HCEC 1CT (cell line): Measurements from ENCODE around the gene SEL1L.
"Not testable (repeated sequence)": the region's sequence is repeated elsewhere in the genome, so short reads cannot be mapped to it uniquely, and the experiment has no call there.

ENCODE experiments used
- DNase-seq: peaks from one replicate; pipeline ENCODE4 v3.0.0-alpha.2; 2017

The SEL1L gene

DNA sequence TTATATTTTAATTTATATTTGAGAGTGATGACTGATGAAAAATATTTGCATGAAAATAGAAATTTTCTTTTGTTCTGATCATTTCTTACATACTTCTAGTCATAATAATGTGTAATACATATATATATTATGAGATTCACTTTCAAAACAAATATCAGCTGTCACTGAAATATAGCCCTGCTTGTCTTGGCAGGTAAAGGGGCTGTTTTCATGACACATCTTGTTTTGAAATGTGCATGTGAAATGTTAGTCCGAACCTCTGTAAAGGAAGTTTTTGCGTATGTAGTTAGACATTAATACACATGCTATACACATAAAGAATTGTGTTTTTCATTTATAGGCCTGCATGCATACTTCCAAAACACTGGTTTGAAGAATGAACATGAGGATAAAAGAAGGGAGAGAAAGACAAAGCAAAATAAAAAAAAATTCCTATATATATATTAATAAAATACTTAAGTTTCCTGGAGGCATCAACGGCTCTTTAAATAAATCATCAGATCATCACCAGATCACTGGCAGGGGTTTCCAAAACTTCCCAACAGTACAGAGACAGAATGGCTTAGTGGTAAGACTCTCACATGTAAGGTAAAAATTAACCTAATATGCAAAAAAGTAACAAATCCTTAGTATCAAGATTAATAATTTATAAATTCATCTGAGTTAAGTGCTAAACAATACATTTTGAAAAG is 60.1 kb downstream of the SEL1L start:
- no peak for DNase-seq

DNA sequence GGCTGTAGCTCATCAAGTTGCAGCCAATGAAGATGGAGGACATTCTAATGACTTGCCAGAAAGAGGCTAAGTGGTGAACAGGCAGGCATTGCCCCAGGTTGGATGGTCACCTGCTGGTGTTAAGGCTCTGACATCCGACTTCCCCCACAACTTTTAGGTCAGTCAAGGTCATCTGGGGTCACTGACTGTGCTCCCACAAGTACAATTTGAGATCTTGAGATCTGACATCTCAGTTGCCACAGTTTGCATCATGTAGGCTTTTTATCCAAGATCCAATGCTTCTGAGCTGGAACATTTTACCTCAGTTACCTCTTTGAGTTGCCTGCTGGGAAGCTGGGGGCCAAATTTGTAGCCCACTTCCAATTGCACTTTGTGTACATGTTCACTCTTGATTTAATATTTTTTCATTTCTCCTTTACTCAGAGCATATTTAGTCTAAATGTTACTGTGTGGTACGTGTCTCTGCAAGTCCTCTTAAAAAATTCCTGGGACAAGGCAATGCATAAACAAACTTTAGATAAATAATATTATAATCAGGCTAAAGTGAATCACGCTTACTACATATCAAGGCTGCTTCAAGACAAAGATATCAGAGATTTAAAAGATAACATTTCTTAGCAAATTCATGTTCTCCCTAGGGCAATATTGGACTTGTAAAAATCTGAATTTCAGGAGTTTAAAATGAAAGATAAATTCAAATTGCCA is 61.4 kb downstream of the SEL1L start:
- no peak for DNase-seq

DNA sequence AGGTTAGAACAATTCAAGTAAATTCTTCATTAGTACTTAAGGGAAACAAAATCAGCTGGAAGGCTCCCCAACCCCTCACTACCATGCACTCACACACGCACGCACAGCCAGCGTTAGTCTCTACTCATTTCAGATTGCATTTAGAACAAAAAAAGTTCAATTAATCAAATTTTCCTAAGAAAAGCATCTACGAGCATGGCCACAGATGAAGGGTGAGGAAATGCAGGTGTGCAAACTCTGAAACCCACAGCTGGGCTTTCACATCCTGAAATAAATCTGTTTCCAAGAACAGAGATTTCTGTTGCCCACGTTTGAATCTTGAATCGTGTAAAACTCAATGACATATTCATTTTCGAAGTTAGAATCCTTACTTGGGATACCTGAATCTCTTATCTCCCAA is 62.6 kb downstream of the SEL1L start:
- DNase-seq: no peak

DNA sequence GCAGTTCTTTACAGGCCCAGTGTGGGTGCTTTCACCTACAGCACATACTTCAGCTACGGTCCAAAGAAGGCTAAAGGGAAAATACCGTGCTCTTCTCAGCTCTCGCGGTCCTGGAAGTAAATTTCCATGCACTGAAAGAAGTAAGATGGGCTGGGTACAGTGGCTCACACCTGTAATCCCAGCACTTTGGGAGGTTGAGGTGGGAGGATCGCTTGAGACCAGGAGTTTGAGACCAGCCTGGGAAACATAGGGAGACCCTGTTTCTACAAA is 63.2 kb downstream of the SEL1L start:
- DNase-seq: not testable (repeated sequence)

DNA sequence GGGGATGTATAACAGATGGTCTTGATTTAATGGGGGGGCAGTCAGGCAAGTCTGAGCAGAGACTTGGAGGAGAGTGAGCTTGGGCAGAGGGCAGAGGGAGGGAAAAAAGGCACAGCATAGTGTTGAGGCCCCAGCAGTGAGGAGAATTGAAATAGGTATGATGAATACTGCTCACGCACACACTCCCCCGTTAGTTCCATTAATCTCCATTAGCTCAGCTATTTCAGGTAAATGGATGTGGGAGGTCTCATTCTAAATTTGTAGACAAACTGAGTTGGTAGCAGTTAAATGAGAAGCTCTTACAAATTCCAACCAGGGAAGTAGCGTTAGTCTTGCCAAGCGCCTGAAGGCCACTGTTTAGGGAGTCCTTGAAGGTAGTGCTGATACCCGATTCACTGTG is 66.8 kb downstream of the SEL1L start:
- no peak for DNase-seq

DNA sequence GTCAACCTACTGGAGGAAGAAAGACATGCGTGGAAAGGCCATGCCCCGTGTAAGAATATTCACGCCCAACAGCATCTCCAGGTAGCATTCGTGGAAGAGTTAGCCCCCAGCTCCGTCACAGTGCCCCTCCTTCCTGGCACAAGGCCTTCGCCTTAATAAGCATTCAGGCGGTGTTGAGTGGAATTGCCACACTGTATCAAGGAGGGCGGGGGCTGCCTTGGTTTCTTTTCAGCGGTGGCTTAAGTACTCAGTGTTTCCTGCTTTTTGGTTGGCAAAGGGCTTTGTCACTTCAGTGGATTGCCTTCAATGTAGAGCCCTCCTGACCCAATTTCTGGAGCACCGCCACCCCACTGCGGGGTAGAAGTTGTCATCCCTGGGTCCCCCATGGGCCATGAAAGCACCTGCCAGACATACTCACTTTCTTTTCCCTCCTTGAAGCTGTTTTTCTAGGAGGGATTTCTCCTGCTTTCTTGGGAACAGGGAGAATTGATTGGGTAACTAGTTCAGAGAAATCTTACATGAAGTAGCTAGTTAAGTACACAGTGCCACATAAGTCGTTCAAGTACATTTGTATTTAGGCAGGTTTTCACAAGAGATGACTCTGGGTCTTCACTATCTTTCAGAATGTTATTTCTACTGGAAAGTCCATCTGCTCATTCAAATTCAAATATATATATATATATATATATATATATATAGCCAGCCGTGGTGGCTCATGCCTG is 68.0 kb downstream of the SEL1L start:
- DNase-seq: no peak

DNA sequence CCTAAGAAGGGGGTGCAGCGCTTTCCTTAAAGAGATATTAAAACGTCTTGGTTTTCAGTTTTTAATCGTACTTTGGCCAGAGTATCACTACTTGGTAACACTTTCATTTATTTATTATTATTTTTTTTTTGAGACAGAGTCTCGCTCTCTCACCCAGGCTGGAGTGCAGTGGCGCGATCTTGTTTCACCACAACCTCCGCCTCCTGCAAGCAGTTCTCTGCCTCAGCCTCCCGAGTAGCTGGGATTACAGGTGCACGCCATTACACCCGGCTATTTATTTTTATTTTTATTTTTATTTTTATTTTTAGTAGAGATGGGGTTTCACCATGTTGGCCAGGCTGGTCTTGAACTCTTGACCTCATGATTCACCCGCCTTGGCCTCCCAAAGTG is 68.7 kb downstream of the SEL1L start:
- DNase-seq: not testable (repeated sequence)

DNA sequence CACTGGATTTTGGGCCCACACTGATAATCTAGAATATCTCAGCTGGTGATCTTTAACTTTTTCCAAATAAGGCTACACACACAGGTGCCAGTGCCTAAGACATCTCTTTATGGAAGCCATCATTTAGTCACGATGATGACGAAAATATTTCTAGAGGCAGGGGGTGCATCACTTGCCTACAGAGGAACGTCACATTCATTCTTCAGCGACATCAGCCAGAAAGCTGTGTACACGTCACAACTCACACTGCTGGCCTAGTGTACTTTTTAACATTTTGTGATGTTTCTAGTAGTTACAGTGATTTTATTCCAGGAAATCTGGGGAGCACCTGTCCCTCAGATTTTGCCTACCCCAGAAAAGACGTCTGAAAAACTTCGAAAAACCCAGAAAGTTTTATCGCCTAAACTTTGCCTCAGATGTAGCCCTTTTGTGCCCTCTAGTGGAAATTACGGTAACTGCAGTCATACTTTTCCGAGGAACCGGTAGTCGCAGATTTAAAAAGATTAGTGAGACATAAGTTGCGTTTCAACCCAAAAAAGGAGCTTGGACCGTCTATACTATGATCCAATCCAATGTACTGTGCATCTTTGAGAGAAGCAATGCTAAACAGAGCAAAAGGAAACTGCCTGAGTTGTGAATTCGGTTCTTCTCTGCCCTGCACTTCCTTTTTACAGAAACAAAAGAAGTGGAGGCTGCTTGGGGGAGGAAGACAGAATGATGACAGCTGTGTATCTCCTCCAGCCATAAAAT is 69.2 kb downstream of the SEL1L start:
- DNase-seq: peak; percentile 35

DNA sequence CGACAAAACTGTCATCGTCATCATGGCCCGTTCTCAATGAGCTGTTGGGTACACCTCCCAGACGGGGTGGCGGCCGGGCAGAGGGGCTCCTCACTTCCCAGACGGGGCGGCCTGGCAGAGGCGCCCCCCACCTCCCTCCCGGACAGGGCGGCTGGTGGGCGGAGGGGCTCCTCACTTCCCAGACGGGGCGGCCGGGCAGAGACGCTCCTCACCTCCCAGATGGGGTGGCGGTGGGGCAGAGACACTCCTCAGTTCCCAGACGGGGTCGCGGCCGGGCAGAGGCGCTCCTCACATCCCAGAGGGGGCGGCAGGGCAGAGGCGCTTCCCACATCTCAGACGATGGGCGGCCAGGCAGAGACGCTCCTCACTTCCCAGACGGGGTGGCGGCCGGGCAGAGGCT is 71.3 kb downstream of the SEL1L start:
- not testable (repeated sequence) for DNase-seq

DNA sequence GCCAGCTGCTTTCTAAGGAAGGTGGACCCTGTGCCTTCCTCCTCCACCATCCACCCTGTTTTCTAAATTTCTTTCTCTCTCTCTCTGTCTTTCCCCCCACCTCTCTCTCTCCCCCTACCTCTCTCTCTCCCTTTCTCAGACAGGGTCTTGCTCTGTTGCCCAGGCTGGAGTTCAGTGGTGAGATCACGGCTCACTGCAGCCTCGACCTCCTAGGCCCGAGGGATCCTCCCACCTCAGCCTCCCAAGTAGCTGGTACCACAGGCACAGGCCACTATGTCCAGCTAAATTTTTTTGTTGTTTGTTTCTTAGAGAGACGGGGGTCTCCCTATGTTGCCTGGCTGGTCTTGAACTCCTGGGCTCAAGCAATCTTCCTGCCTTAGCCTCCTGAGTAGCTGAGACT is 73.7 kb downstream of the SEL1L start:
- DNase-seq: no peak

DNA sequence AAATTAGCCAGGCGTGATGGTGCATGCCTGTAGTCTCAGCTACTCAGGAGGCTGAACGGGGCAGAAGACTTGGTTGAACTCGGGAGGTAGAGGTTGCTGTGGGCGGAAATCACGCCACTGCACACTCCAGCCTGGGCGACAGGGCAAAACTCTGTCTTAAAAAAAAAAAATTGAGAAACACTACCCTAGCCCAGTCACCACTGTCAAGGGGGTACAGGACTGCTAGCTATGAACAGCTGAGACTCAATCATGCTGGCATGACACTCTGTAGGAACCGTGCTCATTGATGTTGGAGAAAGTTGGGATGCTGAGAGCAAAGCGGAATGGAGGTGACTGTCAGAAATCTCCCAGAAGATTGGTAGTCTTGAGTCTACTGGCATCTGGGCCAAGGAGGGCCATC is 75.3 kb downstream of the SEL1L start:
- DNase-seq: no peak

DNA sequence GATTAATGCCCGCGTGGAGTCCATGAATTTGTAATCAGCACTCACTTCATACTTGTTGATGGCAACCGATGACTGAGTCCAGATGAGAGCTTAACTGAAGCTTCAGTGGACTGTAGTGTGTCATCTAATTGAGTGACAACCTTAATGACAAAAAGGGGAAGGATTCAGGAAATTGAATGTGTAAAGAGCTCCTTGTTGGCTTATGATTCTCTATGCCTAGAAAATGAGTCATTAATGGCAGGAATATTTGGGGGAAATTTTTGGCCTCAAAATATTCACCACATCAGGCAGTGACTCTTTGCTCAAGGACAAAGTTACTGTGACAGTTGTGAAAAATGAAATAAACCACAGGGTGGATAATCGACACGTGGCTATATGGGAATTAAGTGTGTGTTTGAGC is 78.3 kb downstream of the SEL1L start:
- no peak for DNase-seq

DNA sequence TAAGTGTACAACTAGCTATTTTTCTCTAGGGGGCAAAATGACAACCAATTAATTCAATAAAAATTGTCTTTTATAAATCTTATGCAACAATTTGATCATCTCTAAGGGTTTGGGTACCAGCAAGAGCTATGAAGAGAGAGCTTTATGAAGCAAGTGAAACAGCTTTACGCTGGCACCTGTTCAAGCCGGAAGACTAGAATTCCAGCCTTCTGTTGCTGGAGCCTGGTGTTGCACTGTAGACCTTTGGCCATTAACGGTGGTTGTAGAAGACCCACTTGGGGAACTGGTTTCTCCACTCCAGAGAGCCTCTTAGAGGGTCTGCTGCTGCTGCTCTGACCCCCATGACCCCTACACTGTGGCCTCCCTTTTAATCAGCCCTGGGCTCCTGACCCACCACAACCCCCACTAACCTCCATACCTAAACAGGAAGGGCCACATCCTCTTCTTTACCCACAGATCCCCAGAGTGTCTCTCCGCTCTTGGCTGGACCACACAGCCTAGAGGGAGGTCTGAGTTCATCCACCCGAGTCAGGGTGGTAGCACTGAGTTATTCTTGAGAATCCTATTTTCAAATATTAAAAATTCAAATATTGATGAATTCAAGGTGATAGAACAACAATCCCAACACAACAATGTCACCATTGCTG is 79.0 kb downstream of the SEL1L start:
- no peak for DNase-seq

DNA sequence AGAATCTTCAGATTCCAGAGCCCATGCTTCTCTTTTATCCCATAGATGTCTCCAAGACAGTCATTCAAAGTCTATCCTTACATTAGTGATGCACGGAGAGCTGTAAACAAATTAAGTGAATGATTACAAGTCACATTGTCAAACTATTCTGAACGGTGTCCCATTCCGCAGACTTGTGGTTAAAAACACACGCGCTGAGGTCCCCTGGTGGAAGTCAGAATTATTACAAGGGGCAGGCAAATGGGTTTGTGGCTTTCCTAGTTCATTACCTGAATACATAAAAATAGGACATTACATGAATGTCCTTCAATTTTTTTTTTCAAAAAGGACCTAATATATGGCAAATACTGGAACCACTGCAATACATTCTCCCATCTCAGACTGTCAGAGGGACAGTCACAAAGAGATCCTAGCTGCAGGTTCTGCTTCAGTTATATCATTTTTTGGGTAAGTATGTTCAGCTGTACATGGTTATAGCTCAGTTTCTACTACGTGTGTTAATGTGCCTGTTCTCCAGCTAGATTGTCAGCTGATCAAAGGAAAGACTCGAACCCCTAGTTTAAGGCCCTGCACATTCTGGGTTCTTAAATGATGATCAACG is 80.4 kb downstream of the SEL1L start:
- DNase-seq: peak; percentile 51

DNA sequence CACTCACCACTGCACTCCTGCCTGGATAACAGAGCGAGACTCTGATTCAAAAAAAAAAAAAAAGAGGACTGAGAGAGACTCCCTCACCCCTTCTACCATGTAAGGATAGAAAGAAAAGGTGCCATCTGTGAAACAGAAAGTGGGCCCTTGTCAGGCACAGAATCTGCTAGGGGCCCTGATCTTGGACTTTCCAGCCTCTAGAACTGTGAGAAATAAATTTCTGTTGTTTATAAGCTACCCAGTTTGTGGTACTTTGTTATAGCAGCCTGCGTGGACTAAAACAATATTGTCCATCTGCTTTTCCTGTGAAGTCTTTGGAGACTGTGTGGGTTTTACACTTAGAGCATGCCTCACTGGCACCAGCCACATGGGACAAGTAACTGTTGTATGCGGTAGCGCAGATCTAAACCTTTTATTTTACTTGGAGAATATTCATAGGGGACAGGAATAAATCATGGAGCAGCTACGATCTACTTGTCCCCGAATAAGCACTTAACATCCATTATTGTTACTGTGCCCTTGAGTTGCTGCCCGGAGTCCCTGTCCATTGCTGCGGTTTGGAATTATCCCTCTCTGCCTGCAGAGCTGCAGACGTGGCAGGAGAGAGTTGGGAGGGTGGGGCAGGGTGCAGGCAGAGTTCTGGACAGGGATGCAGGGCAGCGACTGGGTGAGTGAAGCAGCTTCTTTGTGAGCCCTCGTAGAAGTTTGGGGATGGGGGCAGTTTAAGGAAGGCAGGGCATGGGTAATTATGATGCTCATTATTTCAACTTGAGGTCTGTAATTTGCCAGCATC is 81.1 kb downstream of the SEL1L start:
- DNase-seq: no peak

DNA sequence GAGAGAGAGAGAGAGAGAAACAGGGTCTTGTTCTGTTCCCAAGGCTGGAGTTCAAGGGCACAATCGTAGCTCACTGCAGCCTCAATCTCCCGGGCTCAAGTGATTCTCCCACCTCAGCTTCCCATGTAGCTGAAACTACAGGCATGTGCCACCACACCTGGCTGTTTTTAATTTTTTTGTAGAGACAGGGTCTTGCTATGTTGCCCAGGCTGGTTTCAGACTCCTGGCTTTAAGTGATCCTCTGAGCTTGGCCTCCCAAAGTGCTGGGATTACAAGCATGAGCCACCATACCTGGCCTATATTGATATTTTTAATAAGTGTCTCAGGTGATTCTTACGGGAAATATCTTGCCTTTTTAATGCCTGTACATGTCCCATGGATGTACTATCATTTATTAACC is 82.7 kb downstream of the SEL1L start:
- DNase-seq: no peak

DNA sequence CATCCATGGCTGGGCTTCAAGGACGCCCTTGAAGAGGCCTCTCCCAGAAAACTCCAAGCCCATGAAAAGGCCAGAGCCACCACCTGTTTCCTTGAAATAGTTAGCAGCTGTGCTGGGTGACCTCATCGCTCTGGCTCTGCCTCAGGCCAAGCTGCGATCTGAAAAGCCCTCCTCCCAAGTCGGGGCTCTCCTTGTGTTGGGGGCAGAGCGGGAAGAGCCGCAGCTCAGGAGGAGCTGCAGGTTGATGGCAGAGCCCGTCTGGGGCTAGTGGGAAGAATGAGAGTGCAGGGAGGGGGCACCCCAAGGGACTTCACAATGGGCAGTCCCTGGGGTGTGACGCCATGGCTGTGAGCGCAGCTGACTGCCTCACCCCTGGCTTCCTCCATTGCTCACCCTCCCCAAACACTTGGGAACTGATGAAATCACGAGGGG is 83.5 kb downstream of the SEL1L start:
- no peak for DNase-seq

DNA sequence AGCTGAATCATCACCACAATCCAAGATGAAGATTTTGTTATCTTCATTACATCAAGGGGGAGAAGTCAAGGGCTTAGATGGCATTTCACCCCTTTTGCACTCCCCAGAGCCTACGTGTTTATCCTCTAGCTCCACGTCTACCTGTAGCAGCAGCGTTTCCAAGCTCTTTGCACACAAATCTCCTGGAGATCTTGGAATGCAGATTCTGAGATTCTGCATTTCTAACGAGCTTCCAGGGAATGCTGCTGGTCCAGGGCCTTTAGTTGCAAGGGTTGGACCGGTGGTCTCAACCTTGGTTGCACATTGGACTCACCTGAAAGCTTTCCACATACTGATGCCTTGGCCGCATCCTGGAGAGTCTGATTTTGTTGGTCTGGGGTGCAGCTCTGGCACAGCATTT is 84.1 kb downstream of the SEL1L start:
- DNase-seq: no peak

DNA sequence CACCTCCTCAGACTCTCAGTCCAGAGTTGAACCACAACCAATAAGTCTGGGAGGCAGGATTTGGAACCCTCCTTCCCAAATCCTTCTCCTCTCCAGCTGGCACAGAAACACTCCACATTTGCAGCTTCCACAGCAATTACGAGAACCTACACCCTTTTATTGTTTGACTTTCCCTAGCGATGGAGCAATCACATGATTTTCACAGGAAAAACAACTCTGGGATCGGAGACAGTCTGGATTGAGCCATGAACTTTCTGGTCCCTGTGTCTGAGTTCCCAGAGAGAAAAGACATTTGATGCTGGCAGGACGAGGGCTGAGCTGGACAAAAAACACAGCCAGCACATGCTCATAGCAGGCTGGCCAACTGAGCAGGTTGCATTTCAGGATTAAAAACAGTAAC is 84.5 kb downstream of the SEL1L start:
- no peak for DNase-seq

DNA sequence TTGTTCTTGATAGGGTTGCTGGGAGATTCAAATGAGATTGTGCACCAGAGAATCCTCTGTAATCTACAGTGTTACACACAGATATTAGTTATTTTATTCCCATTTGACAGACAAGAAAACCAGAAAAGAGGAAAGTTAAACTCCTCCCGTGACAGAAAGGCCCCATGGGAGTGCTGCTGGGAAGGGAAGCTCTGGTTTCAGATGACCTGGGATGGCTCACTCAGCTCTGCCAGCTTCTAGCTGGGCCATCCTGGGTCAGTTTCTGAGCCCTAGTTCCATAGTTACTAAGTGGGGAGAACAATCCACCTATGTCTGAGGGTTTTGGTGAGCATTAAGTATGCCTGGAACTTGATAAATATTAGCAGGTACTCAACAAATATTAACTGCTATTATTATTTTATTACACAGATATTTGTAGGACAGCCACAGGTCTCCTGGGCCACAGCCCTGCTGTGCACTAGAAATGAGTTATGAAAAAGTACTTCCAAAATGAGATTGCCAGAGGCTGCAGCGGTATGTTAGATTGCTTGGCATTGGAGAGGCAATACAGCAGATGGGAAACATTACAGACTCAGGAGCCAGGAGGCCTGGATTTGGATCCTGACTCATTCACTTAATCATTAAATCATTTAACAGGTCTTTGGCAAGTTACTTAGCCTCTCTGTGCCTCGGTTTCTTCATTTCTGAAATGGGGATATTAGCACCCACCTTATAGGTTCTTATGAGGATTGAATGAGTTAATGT is 86.5 kb downstream of the SEL1L start:
- no peak for DNase-seq
